Neuronal stem cell (in vitro differentiated cells): ENCODE data around the gene CENPU.

Experiments
- DNase-seq: peaks from one replicate; pipeline ENCODE4 v3.0.0-alpha.2; 2013; ENCODE audit warnings: low spot score
- H2AFZ ChIP-seq: one replicate; pipeline ENCODE4 v1.6.1; 2013; ENCODE audit warnings: mild to moderate bottlenecking, low read length, inconsistent platforms
- H2AK5ac ChIP-seq: 2 replicates; pipeline ENCODE4 v1.6.1; 2013; ENCODE audit warnings: low read depth, mild to moderate bottlenecking, inconsistent platforms, low read length, moderate library complexity, mixed read lengths
- H2BK120ac ChIP-seq: 2 replicates; pipeline ENCODE4 v1.6.1; 2013; ENCODE audit warnings: low read depth, mild to moderate bottlenecking, inconsistent platforms, low read length, moderate library complexity, mixed read lengths
- H2BK12ac ChIP-seq: one replicate; pipeline ENCODE4 v1.6.1; 2013; ENCODE audit warnings: low read length, inconsistent platforms
- H2BK15ac ChIP-seq: 2 replicates; pipeline ENCODE4 v1.6.1; 2013; ENCODE audit warnings: mild to moderate bottlenecking, low read length, inconsistent platforms, mixed read lengths
- H2BK5ac ChIP-seq: one replicate; pipeline ENCODE4 v1.6.1; 2013; ENCODE audit warnings: inconsistent platforms, mild to moderate bottlenecking, low read length, moderate library complexity
- H3K14ac ChIP-seq: one replicate; pipeline ENCODE4 v1.6.1; 2013; ENCODE audit warnings: low read length, inconsistent platforms
- H3K18ac ChIP-seq: 2 replicates; pipeline ENCODE4 v1.6.1; 2013; ENCODE audit warnings: low read length, inconsistent platforms
- H3K23ac ChIP-seq: 2 replicates; pipeline ENCODE4 v1.6.1; 2013; ENCODE audit warnings: low read depth, mild to moderate bottlenecking, mixed read lengths, low read length, inconsistent platforms; ENCODE audit not compliant: poor library complexity
- H3K27ac ChIP-seq: replicated peaks from 3 replicates; pipeline ENCODE4 v1.5.1; 2013; ENCODE audit warnings: low read length, inconsistent platforms
- H3K27me3 ChIP-seq, 3 experiments: 2 replicates each; pipeline ENCODE4 v1.6.1; 2013; ENCODE audit warnings: low read length in 3 of 3, mild to moderate bottlenecking in 2 of 3, inconsistent platforms in 1 of 3, low read depth in 1 of 3, mixed read lengths in 1 of 3, moderate library complexity in 1 of 3; ENCODE audit not compliant: control insufficient read depth in 3 of 3, insufficient read depth in 3 of 3
- H3K36me3 ChIP-seq, 2 donors: replicated peaks in 1 of 2; 2 replicates each; pipeline ENCODE4 v1.6.1; 2013; ENCODE audit warnings: low read length in 2 of 2; ENCODE audit not compliant: control insufficient read depth in 2 of 2, insufficient read depth in 2 of 2
- H3K4ac ChIP-seq: 2 replicates; pipeline ENCODE4 v1.6.1; 2013; ENCODE audit warnings: inconsistent platforms, mild to moderate bottlenecking, low read length, moderate library complexity
- H3K4me1 ChIP-seq, 2 donors: 1 replicate in 1 of 2; 2 replicates in 1 of 2; pipeline ENCODE4 v1.6.1; 2013; ENCODE audit warnings: low read length in 2 of 2, low read depth in 1 of 2; ENCODE audit not compliant: control insufficient read depth in 2 of 2, insufficient read depth in 1 of 2
- H3K4me2 ChIP-seq: one replicate; pipeline ENCODE4 v1.6.1; 2013; ENCODE audit warnings: mild to moderate bottlenecking, low read length, inconsistent platforms; ENCODE audit not compliant: insufficient read depth, poor library complexity, severe bottlenecking
- H3K4me3 ChIP-seq, 2 donors: 2 replicates each; pipeline ENCODE4 v1.5.1; 2013; ENCODE audit warnings: low read length in 2 of 2, mild to moderate bottlenecking in 2 of 2, inconsistent platforms in 1 of 2, moderate library complexity in 1 of 2
- H3K79me1 ChIP-seq: one replicate; pipeline ENCODE4 v1.6.1; 2013; ENCODE audit warnings: low read depth, mild to moderate bottlenecking, inconsistent platforms, low read length, moderate library complexity
- H3K9ac ChIP-seq: one replicate; pipeline ENCODE4 v1.6.1; 2013; ENCODE audit warnings: mild to moderate bottlenecking, low read depth, low read length, inconsistent platforms; ENCODE audit not compliant: poor library complexity
- H3K9me3 ChIP-seq, 2 donors: replicated peaks in 1 of 2; 2 replicates each; pipeline versions ENCODE3 to v1.6.1; 2013; ENCODE audit warnings: low read length in 2 of 2, mild to moderate bottlenecking in 2 of 2, inconsistent platforms in 1 of 2, low read depth in 1 of 2, mixed read lengths in 1 of 2, moderate library complexity in 1 of 2; ENCODE audit not compliant: control insufficient read depth in 2 of 2, insufficient read depth in 1 of 2
- H4K8ac ChIP-seq: one replicate; pipeline ENCODE4 v1.6.1; 2013; ENCODE audit warnings: low read depth, mild to moderate bottlenecking, inconsistent platforms, low read length, moderate library complexity
- H4K91ac ChIP-seq: one replicate; pipeline ENCODE4 v1.6.1; 2013; ENCODE audit warnings: low read length, low read depth, mild to moderate bottlenecking, inconsistent platforms; ENCODE audit not compliant: poor library complexity
- WGBS, 2 donors: extraction: QIAGEN DNeasy Blood & Tissue Kit; methylation state at CpG; one replicate each; pipeline ENCODE4 v1.1.7; 2013; ENCODE audit warnings: missing lambda C conversion rate in 2 of 2, mixed read lengths in 1 of 2; ENCODE audit not compliant: insufficient read length in 2 of 2, insufficient replicate concordance in 1 of 2; ENCODE audit errors: extremely low coverage in 2 of 2; 5-methylcytosine and 5-hydroxymethylcytosine counted together

The CENPU gene

GRCh38 chr4:184715526-184715925, 18.4 kb downstream of the CENPU start:
- H3K36me3 ChIP-seq = peaks cover 27 to 100% of the 10 kb centered on the region in 2 donors
- no peak overlapping the region for H2BK120ac ChIP-seq
- H3K4ac ChIP-seq = no peak overlapping the region
- H2AK5ac ChIP-seq = no peak overlapping the region
- H3K79me1 ChIP-seq = peaks cover 1% of the 10 kb centered on the region
- H2AFZ ChIP-seq = no peak overlapping the region
- no peak overlapping the region for H3K27ac ChIP-seq
- H3K18ac ChIP-seq = no peak overlapping the region
- no CpG with 5 or more reads among the region's 4 CpGs for WGBS, 2 donors
- no peak overlapping the region for H3K23ac ChIP-seq
- DNase-seq = no peak
- H4K8ac ChIP-seq = no peak overlapping the region
- no peak overlapping the region for H2BK15ac ChIP-seq
- no peak overlapping the region for H3K4me2 ChIP-seq
- no peak overlapping the region for H2BK5ac ChIP-seq
- no peaks in the 10 kb centered on the region for H3K9me3 ChIP-seq
- no peak overlapping the region for H3K14ac ChIP-seq
- no peak overlapping the region for H3K9ac ChIP-seq
- H3K4me3 ChIP-seq = no peak overlapping the region
- no peaks in the 10 kb centered on the region for H3K4me1 ChIP-seq
- no peak overlapping the region for H2BK12ac ChIP-seq
- H4K91ac ChIP-seq = no peak overlapping the region
- H3K27me3 ChIP-seq = no peaks in the 10 kb centered on the region

GRCh38 chr4:184713887-184714286, 20.0 kb downstream of the CENPU start:
- Histone ChIP-seq H3K79me1 (no peaks in the 10 kb centered on the region), H2AFZ (no peak overlapping the region), H3K27me3 (no peaks in the 10 kb centered on the region), H3K9ac (no peak overlapping the region), H3K27ac (no peak overlapping the region), H2AK5ac (no peak overlapping the region), H3K4ac (no peak overlapping the region), H3K9me3 (peaks cover 0 to 14% of the 10 kb centered on the region in 2 donors), H3K4me1 (no peaks in the 10 kb centered on the region), H2BK12ac (no peak overlapping the region), H4K8ac (no peak overlapping the region), H3K23ac (no peak overlapping the region), H3K4me3 (no peak overlapping the region), H2BK5ac (no peak overlapping the region), H4K91ac (no peak overlapping the region), H2BK120ac (no peak overlapping the region), H3K18ac (no peak overlapping the region), H2BK15ac (no peak overlapping the region), H3K36me3 (peaks cover 21 to 100% of the 10 kb centered on the region in 2 donors), H3K4me2 (no peak overlapping the region), H3K14ac (no peak overlapping the region)
- no peak for DNase-seq
- WGBS, 2 donors = no CpG with 5 or more reads among the region's 2 CpGs

DNA sequence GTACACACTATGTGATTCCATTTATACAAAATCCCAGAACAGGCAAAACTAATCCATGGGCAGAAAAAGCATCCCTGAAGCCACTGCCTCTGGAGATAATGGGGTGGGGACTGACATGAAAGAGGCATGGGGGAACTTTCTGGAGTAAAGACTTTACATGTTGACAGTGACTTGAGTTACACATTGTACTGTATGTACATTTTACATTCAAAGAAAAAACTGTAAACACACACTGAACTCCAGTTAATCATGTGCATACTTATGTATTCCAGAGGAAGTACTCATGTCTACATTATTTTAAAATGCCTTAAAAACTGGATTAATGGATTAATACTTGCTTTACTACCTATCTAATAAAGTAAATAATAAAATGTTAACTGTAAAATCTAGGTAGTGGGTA, 21.6 kb downstream of the CENPU start:
- Histone ChIP-seq H2BK120ac (no peak overlapping the region), H3K4ac (no peak overlapping the region)

DNA sequence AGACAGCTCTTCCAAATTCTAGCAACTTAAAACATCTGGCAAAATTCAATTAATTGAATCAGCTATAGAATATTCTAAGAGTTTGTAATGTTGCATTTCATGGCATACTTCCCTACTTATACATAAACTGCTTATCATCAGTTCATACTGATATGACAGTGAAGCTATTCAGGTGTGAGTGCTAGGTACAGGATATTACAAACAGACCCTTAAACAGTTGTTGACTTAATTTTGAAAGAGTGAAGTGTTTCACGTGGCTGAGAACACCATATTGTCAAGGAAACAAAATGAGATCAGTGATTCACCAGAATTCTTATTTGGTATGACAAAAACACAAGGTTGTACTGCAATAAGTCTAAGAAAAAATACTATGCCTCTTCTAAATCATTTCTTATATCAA, 27.4 kb downstream of the CENPU start:
- Histone ChIP-seq H3K36me3 (peaks cover 26 to 100% of the 10 kb centered on the region in 2 donors), H3K14ac (no peak overlapping the region)
- WGBS, 2 donors = no CpG with 5 or more reads among the region's 1 CpG

More for the DNA sequence above, 21.6 kb downstream of the CENPU start:
- H3K4me1 ChIP-seq = no peaks in the 10 kb centered on the region
- H4K8ac ChIP-seq = no peak overlapping the region
- H3K18ac ChIP-seq = no peak overlapping the region
- H2AK5ac ChIP-seq = no peak overlapping the region
- H4K91ac ChIP-seq = no peak overlapping the region
- H3K27ac ChIP-seq = no peak overlapping the region
- H3K36me3 ChIP-seq = peaks cover 15 to 100% of the 10 kb centered on the region in 2 donors
- H3K27me3 ChIP-seq = no peaks in the 10 kb centered on the region
- no peak overlapping the region for H3K4me2 ChIP-seq
- no peak overlapping the region for H2AFZ ChIP-seq
- no peak overlapping the region for H3K23ac ChIP-seq
- no peak overlapping the region for H2BK5ac ChIP-seq
- no peak overlapping the region for H2BK15ac ChIP-seq
- no peak overlapping the region for H3K14ac ChIP-seq
- H3K9me3 ChIP-seq = peaks cover 0 to 19% of the 10 kb centered on the region in 2 donors
- no peak for DNase-seq
- H3K79me1 ChIP-seq = no peaks in the 10 kb centered on the region
- no peak overlapping the region for H3K9ac ChIP-seq
- no peak overlapping the region for H2BK12ac ChIP-seq
- H3K4me3 ChIP-seq = no peak overlapping the region

More for the DNA sequence above, 27.4 kb downstream of the CENPU start:
- H3K9ac ChIP-seq = no peak overlapping the region
- H2AFZ ChIP-seq = no peak overlapping the region
- no peak overlapping the region for H3K27ac ChIP-seq
- H2BK5ac ChIP-seq = no peak overlapping the region
- H4K8ac ChIP-seq = no peak overlapping the region
- no peaks in the 10 kb centered on the region for H3K4me1 ChIP-seq
- H3K4me3 ChIP-seq = no peak overlapping the region
- H3K23ac ChIP-seq = no peak overlapping the region
- H3K27me3 ChIP-seq = no peaks in the 10 kb centered on the region
- no peak overlapping the region for H2BK15ac ChIP-seq
- no peaks in the 10 kb centered on the region for H3K79me1 ChIP-seq
- no peak overlapping the region for H3K4ac ChIP-seq
- no peak for DNase-seq
- no peak overlapping the region for H2BK12ac ChIP-seq
- no peak overlapping the region for H2BK120ac ChIP-seq
- no peak overlapping the region for H3K18ac ChIP-seq
- no peak overlapping the region for H2AK5ac ChIP-seq
- H3K9me3 ChIP-seq = peaks cover 0 to 19% of the 10 kb centered on the region in 2 donors
- H3K4me2 ChIP-seq = no peak overlapping the region
- H4K91ac ChIP-seq = no peak overlapping the region
